ENCODE results near the gene SYT3. TPM values are rescaled to one million over a fixed set of nuclear protein-coding genes. Genes with fewer than 3 reads are reported as not detected.

SYT3 gene
- total and polyA plus RNA-seq, 2 experiments from 2014 or later, result 10.0 to 25.5 TPM

GRCh38 chr19:50602089-50602422 lies 37.6 kb downstream of the SYT3 start:
- Histone ChIP-seq H3K9me2 (ENCODE audit: insufficient read depth) (no peaks in the 10 kb centered on the region), H2AFZ (no peak overlapping the region), H3K4me1 (ENCODE audit: insufficient read depth) (no peaks in the 10 kb centered on the region), H3K27ac (ENCODE audit: low read depth) (no peak overlapping the region), H3K79me2 (replicated peaks; ENCODE audit: insufficient read depth) (no peaks in the 10 kb centered on the region), H4K20me1 (replicated peaks; ENCODE audit: insufficient read depth) (no peaks in the 10 kb centered on the region), H3K4me3 (no peak overlapping the region), H3F3A (replicated peaks; ENCODE audit: low read depth) (no peaks in the 10 kb centered on the region), H3K36me3 (ENCODE audit: insufficient read depth) (no peaks in the 10 kb centered on the region), H3K27me3 (ENCODE audit: insufficient read depth) (peaks cover 29% of the 10 kb centered on the region), H3K4me2 (no peak overlapping the region)
- Mint-ChIP-seq H3K27ac (no peak overlapping the region), H3K36me3 (ENCODE audit: low read depth) (peaks cover 32% of the 10 kb centered on the region), H3K4me1 (no peaks in the 10 kb centered on the region), H3K9me3 (peaks cover 89% of the 10 kb centered on the region), H3K27me3 (ENCODE audit: insufficient read depth, low read depth, poor library complexity) (peaks cover 6% of the 10 kb centered on the region), H3K4me3 (no peak overlapping the region)
- DNase-seq (ENCODE audit: low spot score), result no peak
- TF ChIP-seq JUNB (IDR thresholded peaks at IDR 0.05; ENCODE audit: unreplicated experiment) (no peak), EZH2phosphoT487 (IDR thresholded peaks at IDR 0.05; ENCODE audit: unreplicated experiment) (no peak), POLR2AphosphoS5 (IDR thresholded peaks at IDR 0.05; ENCODE audit: low read depth) (no peak), ZNF114 (CRISPR knock-in tag; IDR thresholded peaks at IDR 0.05) (no peak), NANOG (IDR thresholded peaks at IDR 0.05; ENCODE audit: borderline replicate concordance) (no peak), ZNF331 (CRISPR knock-in tag; IDR thresholded peaks at IDR 0.05; ENCODE audit: low read depth) (no peak)
- TF ChIP-seq, protein P1, sequence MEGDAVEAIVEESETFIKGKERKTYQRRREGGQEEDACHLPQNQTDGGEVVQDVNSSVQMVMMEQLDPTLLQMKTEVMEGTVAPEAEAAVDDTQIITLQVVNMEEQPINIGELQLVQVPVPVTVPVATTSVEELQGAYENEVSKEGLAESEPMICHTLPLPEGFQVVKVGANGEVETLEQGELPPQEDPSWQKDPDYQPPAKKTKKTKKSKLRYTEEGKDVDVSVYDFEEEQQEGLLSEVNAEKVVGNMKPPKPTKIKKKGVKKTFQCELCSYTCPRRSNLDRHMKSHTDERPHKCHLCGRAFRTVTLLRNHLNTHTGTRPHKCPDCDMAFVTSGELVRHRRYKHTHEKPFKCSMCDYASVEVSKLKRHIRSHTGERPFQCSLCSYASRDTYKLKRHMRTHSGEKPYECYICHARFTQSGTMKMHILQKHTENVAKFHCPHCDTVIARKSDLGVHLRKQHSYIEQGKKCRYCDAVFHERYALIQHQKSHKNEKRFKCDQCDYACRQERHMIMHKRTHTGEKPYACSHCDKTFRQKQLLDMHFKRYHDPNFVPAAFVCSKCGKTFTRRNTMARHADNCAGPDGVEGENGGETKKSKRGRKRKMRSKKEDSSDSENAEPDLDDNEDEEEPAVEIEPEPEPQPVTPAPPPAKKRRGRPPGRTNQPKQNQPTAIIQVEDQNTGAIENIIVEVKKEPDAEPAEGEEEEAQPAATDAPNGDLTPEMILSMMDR (conservative IDR thresholded peaks at IDR 0.05; ENCODE audit: low read depth in 2 of 2), result no peak
- no peak for ATAC-seq

- H3K27me3 Mint-ChIP-seq (ENCODE audit: insufficient read depth, low read depth, poor library complexity), result peaks cover 6% of the 10 kb centered on the region
- DNase-seq (ENCODE audit: low spot score), result no peak
- H3K9me3 Mint-ChIP-seq, result peaks cover 89% of the 10 kb centered on the region
- Histone ChIP-seq H3K79me2 (replicated peaks; ENCODE audit: insufficient read depth) (no peaks in the 10 kb centered on the region), H3K36me3 (ENCODE audit: insufficient read depth) (no peaks in the 10 kb centered on the region), H3F3A (replicated peaks; ENCODE audit: low read depth) (no peaks in the 10 kb centered on the region), H3K27ac (ENCODE audit: low read depth) (no peak overlapping the region), H4K20me1 (replicated peaks; ENCODE audit: insufficient read depth) (no peaks in the 10 kb centered on the region), H3K27me3 (ENCODE audit: insufficient read depth) (peaks cover 24% of the 10 kb centered on the region), H3K4me3 (no peak overlapping the region), H3K4me2 (no peak overlapping the region), H3K9me2 (ENCODE audit: insufficient read depth) (no peaks in the 10 kb centered on the region), H3K4me1 (ENCODE audit: insufficient read depth) (no peaks in the 10 kb centered on the region), H2AFZ (no peak overlapping the region)
- H3K4me1 Mint-ChIP-seq, result no peaks in the 10 kb centered on the region
- H3K4me3 Mint-ChIP-seq, result no peak overlapping the region
- peaks cover 29% of the 10 kb centered on the region for H3K36me3 Mint-ChIP-seq (ENCODE audit: low read depth)
- ATAC-seq, result no peak
- no peak overlapping the region for H3K27ac Mint-ChIP-seq
- TF ChIP-seq CREB1 (CRISPR knock-in tag; IDR thresholded peaks at IDR 0.05; ENCODE audit: low read depth), result no peak
- TF ChIP-seq POLR2AphosphoS5 (IDR thresholded peaks at IDR 0.05; ENCODE audit: low read depth), result no peak
- TF ChIP-seq, protein P1 (conservative IDR thresholded peaks at IDR 0.05; ENCODE audit: low read depth in 2 of 2), result no peak
- TF ChIP-seq, protein P2, sequence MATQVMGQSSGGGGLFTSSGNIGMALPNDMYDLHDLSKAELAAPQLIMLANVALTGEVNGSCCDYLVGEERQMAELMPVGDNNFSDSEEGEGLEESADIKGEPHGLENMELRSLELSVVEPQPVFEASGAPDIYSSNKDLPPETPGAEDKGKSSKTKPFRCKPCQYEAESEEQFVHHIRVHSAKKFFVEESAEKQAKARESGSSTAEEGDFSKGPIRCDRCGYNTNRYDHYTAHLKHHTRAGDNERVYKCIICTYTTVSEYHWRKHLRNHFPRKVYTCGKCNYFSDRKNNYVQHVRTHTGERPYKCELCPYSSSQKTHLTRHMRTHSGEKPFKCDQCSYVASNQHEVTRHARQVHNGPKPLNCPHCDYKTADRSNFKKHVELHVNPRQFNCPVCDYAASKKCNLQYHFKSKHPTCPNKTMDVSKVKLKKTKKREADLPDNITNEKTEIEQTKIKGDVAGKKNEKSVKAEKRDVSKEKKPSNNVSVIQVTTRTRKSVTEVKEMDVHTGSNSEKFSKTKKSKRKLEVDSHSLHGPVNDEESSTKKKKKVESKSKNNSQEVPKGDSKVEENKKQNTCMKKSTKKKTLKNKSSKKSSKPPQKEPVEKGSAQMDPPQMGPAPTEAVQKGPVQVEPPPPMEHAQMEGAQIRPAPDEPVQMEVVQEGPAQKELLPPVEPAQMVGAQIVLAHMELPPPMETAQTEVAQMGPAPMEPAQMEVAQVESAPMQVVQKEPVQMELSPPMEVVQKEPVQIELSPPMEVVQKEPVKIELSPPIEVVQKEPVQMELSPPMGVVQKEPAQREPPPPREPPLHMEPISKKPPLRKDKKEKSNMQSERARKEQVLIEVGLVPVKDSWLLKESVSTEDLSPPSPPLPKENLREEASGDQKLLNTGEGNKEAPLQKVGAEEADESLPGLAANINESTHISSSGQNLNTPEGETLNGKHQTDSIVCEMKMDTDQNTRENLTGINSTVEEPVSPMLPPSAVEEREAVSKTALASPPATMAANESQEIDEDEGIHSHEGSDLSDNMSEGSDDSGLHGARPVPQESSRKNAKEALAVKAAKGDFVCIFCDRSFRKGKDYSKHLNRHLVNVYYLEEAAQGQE (IDR thresholded peaks at IDR 0.05; ENCODE audit: unreplicated experiment), result no peak
- no peak for TF ChIP-seq JUNB (IDR thresholded peaks at IDR 0.05; ENCODE audit: unreplicated experiment)
Observed at GRCh38 chr19:50601407-50602088, 38.1 kb downstream of the SYT3 start.

All from GM23338 (cell line).